H9 (cell line): ENCODE measurements around the gene UBE3C. TPM values are rescaled to one million over a fixed set of nuclear protein-coding genes. Genes with fewer than 3 reads are reported as not detected.

Experiments
- DNase-seq: peaks from one replicate; pipeline ENCODE4 v3.0.0-alpha.2; 2017
- H2AFZ ChIP-seq: one replicate; pipeline ENCODE4 v1.6.1; 2013; ENCODE audit warnings: mild to moderate bottlenecking, low read length, control low read depth, moderate library complexity
- H2AK5ac ChIP-seq: 2 replicates; pipeline ENCODE4 v1.6.1; 2013; ENCODE audit warnings: low read length, control low read depth, mixed read lengths; ENCODE audit not compliant: insufficient read length
- H2BK120ac ChIP-seq: one replicate; pipeline ENCODE4 v1.6.1; 2013; ENCODE audit warnings: low read depth, mild to moderate bottlenecking, low read length, control low read depth, inconsistent platforms; ENCODE audit not compliant: poor library complexity, severe bottlenecking
- H2BK12ac ChIP-seq: 2 replicates; pipeline ENCODE4 v1.6.1; 2013; ENCODE audit warnings: low read length, control low read depth, mixed read lengths, low read depth; ENCODE audit not compliant: insufficient read length
- H2BK15ac ChIP-seq: 2 replicates; pipeline ENCODE4 v1.6.1; 2013; ENCODE audit warnings: low read depth, low read length, control low read depth
- H2BK20ac ChIP-seq: one replicate; pipeline ENCODE4 v1.6.1; 2013; ENCODE audit warnings: low read depth, mild to moderate bottlenecking, low read length, control low read depth, inconsistent platforms; ENCODE audit not compliant: poor library complexity, severe bottlenecking
- H2BK5ac ChIP-seq: 2 replicates; pipeline ENCODE4 v1.6.1; 2013; ENCODE audit warnings: low read length, control low read depth, mixed read lengths; ENCODE audit not compliant: insufficient read length
- H3K14ac ChIP-seq: 2 replicates; pipeline ENCODE4 v1.6.1; 2013; ENCODE audit warnings: low read length, control low read depth; ENCODE audit not compliant: insufficient read depth
- H3K18ac ChIP-seq: 2 replicates; pipeline ENCODE4 v1.6.1; 2013; ENCODE audit warnings: low read depth, mild to moderate bottlenecking, mixed read lengths, low read length, control low read depth; ENCODE audit not compliant: insufficient read length
- H3K23ac ChIP-seq: 2 replicates; pipeline ENCODE4 v1.6.1; 2013; ENCODE audit warnings: low read length, control low read depth, mixed read lengths, low read depth; ENCODE audit not compliant: insufficient read length
- H3K23me2 ChIP-seq: 2 replicates; pipeline ENCODE4 v1.6.1; 2013; ENCODE audit warnings: low read depth, mild to moderate bottlenecking, mixed read lengths, low read length, control low read depth; ENCODE audit not compliant: insufficient read length, poor library complexity, severe bottlenecking
- H3K27ac ChIP-seq: 2 replicates; pipeline ENCODE4 v1.5.1; 2013; ENCODE audit warnings: low read length, control low read depth, mixed read lengths, low read depth; ENCODE audit not compliant: insufficient read length
- H3K27me3 ChIP-seq: 2 replicates; pipeline ENCODE4 v1.6.1; 2013; ENCODE audit warnings: low read length, control low read depth, inconsistent platforms; ENCODE audit not compliant: insufficient read depth
- H3K4ac ChIP-seq: 2 replicates; pipeline ENCODE4 v1.6.1; 2013; ENCODE audit warnings: low read depth, mild to moderate bottlenecking, control low read depth, inconsistent platforms, low read length, moderate library complexity
- H3K4me1 ChIP-seq: 2 replicates; pipeline ENCODE4 v1.6.1; 2013; ENCODE audit warnings: low read length, control low read depth, inconsistent platforms; ENCODE audit not compliant: insufficient read depth
- H3K4me2 ChIP-seq: 2 replicates; pipeline ENCODE4 v1.6.1; 2013; ENCODE audit warnings: low read length, control low read depth, mixed read lengths; ENCODE audit not compliant: insufficient read length, insufficient read depth
- H3K56ac ChIP-seq: 2 replicates; pipeline ENCODE4 v1.6.1; 2013; ENCODE audit warnings: low read depth, mild to moderate bottlenecking, mixed read lengths, low read length, control low read depth; ENCODE audit not compliant: insufficient read length
- H3K79me1 ChIP-seq: 2 replicates; pipeline ENCODE4 v1.6.1; 2013; ENCODE audit warnings: low read depth, mild to moderate bottlenecking, moderate library complexity, low read length, control low read depth, inconsistent platforms; ENCODE audit not compliant: insufficient read depth, poor library complexity, severe bottlenecking
- H3K79me2 ChIP-seq: 2 replicates; pipeline ENCODE4 v1.6.1; 2013; ENCODE audit warnings: low read length, control low read depth, inconsistent platforms; ENCODE audit not compliant: insufficient read depth
- H3K9ac ChIP-seq: 2 replicates; pipeline ENCODE4 v1.6.1; 2013; ENCODE audit warnings: low read length, control low read depth, mixed read lengths; ENCODE audit not compliant: insufficient read length; ENCODE audit errors: extremely low read depth
- H3K9me3 ChIP-seq: one replicate; pipeline ENCODE4 v1.6.1; 2013; ENCODE audit warnings: low read depth, low read length, inconsistent platforms; ENCODE audit not compliant: control insufficient read depth
- H3T11ph ChIP-seq: one replicate; pipeline ENCODE4 v1.6.1; 2013; ENCODE audit warnings: mild to moderate bottlenecking, low read length, control low read depth, inconsistent platforms
- H4K20me1 ChIP-seq: one replicate; pipeline ENCODE4 v1.6.1; 2013; ENCODE audit not compliant: control insufficient read depth, insufficient read length, insufficient read depth
- H4K5ac ChIP-seq: 2 replicates; pipeline ENCODE4 v1.6.1; 2013; ENCODE audit warnings: low read depth, mild to moderate bottlenecking, mixed read lengths, low read length, control low read depth; ENCODE audit not compliant: insufficient read length
- H4K8ac ChIP-seq: replicated peaks from 2 replicates; pipeline ENCODE4 v1.6.1; 2013; ENCODE audit warnings: low read length, control low read depth, mixed read lengths, low read depth; ENCODE audit not compliant: insufficient read length
- H4K91ac ChIP-seq: 2 replicates; pipeline ENCODE4 v1.6.1; 2013; ENCODE audit warnings: low read depth, mild to moderate bottlenecking, moderate library complexity, mixed read lengths, low read length, control low read depth; ENCODE audit not compliant: insufficient read length
- H3K27ac Mint-ChIP-seq, 3 experiments: 2 replicates in 2 of 3; 3 replicates in 1 of 3; pipeline ENCODE4 v1.8.0; 2020 to 2021; ENCODE audit warnings: mixed read lengths in 3 of 3, mild to moderate bottlenecking in 1 of 3, moderate library complexity in 1 of 3
- H3K27me3 Mint-ChIP-seq: 2 replicates; pipeline ENCODE4 v1.8.0; 2021; ENCODE audit warnings: low read depth, mild to moderate bottlenecking, moderate library complexity, mixed read lengths
- H3K36me3 Mint-ChIP-seq, 3 experiments: 2 replicates in 2 of 3; 3 replicates in 1 of 3; pipeline ENCODE4 v1.8.0; 2020 to 2021; ENCODE audit warnings: low read depth in 3 of 3, mixed read lengths in 3 of 3; ENCODE audit not compliant: insufficient read depth in 1 of 3
- H3K4me1 Mint-ChIP-seq, 2 experiments: 2 replicates each; pipeline ENCODE4 v1.8.0; 2020; ENCODE audit warnings: mixed read lengths in 2 of 2
- H3K4me3 Mint-ChIP-seq, 2 experiments: 2 replicates in 1 of 2; 3 replicates in 1 of 2; pipeline ENCODE4 v1.8.0; 2020 to 2021; ENCODE audit warnings: mild to moderate bottlenecking in 2 of 2, mixed read lengths in 2 of 2, moderate library complexity in 1 of 2
- H3K9me3 Mint-ChIP-seq, 2 experiments: 2 replicates in 1 of 2; 3 replicates in 1 of 2; pipeline ENCODE4 v1.8.0; 2020; ENCODE audit warnings: mild to moderate bottlenecking in 2 of 2, mixed read lengths in 2 of 2, moderate library complexity in 1 of 2
- WGBS: extraction: QIAGEN DNeasy Blood & Tissue Kit; methylation state at CpG from one replicate; pipeline ENCODE4 v1.1.7; 2013; ENCODE audit warnings: missing lambda C conversion rate, low lambda C conversion rate, mixed read lengths; ENCODE audit not compliant: insufficient read length; ENCODE audit errors: extremely low coverage; 5-methylcytosine and 5-hydroxymethylcytosine counted together
- total RNA-seq: library from RNA; stranded (reverse); gene quantifications from 2 replicates; pipeline ENCODE4 v1.2.1, GENCODE V29; 2021
- TF ChIP-seq, protein P1 (sequence below): fragments of 200-600 bp; sonication (generic); conservative IDR thresholded peaks from 3 replicates; pipeline ENCODE4 v1.8.0; 2021; ENCODE audit warnings: antibody characterized with exemption, mild to moderate bottlenecking

UBE3C gene
- total RNA-seq, 1 experiment from 2014 or later, result 63.3 TPM

DNA sequence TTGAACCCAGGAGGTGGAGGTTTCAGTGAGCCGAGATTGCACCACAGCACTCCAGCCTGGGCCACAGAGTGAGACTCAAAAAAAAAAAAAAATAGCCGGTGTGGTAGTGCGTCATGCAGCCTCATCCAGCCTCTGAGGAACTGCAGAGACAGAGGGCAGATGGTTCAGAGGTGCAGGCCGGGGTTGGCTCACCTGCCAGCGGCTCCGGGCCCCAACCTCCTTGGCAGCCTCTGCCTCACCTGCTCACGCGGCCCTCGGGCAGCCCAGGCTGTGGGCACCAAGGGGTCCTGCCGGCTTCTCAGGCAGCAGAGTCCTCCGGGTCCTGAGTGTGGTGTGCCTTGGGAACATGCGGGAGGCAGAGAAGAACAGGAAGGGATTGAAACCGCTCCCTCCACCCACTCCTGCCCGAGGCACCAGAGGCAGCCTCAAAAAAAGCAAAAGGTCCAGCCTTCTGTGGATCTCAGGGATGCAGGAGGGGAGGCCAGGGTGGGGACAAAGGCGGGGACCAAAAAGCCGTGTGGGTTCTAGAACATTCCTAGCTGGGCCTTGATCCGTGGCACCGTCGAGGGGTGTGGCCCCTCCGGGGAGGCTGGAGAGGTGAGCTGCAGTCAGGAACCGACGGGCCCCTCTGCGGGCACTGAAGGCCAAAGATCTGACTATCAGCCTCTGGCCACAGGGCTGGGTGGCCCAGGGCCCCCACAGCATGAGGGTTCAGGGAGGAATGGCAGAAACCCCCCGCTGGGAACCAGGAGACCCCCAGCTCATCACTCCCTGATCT is 142.7 kb downstream of the UBE3C start:
- WGBS, result no CpG with 5 or more reads among the region's 24 CpGs
- TF ChIP-seq, protein P1, sequence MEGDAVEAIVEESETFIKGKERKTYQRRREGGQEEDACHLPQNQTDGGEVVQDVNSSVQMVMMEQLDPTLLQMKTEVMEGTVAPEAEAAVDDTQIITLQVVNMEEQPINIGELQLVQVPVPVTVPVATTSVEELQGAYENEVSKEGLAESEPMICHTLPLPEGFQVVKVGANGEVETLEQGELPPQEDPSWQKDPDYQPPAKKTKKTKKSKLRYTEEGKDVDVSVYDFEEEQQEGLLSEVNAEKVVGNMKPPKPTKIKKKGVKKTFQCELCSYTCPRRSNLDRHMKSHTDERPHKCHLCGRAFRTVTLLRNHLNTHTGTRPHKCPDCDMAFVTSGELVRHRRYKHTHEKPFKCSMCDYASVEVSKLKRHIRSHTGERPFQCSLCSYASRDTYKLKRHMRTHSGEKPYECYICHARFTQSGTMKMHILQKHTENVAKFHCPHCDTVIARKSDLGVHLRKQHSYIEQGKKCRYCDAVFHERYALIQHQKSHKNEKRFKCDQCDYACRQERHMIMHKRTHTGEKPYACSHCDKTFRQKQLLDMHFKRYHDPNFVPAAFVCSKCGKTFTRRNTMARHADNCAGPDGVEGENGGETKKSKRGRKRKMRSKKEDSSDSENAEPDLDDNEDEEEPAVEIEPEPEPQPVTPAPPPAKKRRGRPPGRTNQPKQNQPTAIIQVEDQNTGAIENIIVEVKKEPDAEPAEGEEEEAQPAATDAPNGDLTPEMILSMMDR, result no peak
- no peak overlapping the region for H2BK12ac ChIP-seq
- no peaks in the 10 kb centered on the region for H3K79me2 ChIP-seq
- no peak overlapping the region for H3T11ph ChIP-seq
- H4K91ac ChIP-seq, result no peak overlapping the region
- no peak overlapping the region for H2BK15ac ChIP-seq
- peaks cover 11% of the 10 kb centered on the region for H3K9me3 ChIP-seq
- H3K14ac ChIP-seq, result no peak overlapping the region
- no peak overlapping the region for H2AK5ac ChIP-seq
- DNase-seq, result no peak
- no peak overlapping the region for H2BK120ac ChIP-seq
- H3K4me2 ChIP-seq, result no peak overlapping the region
- no peak overlapping the region for H3K18ac ChIP-seq
- no peak overlapping the region for H2AFZ ChIP-seq
- H3K9ac ChIP-seq, result no peak overlapping the region
- H3K27me3 Mint-ChIP-seq, result no peaks in the 10 kb centered on the region; the same call in 1 of the 2 replicates
- no peaks in the 10 kb centered on the region for H3K27me3 ChIP-seq
- no peak overlapping the region for H3K4me3 Mint-ChIP-seq
- no peaks in the 10 kb centered on the region for H3K4me1 ChIP-seq
- H4K20me1 ChIP-seq, result no peaks in the 10 kb centered on the region
- no peak overlapping the region for H4K8ac ChIP-seq
- H3K79me1 ChIP-seq, result no peaks in the 10 kb centered on the region
- H3K27ac ChIP-seq, result no peak overlapping the region
- H3K23ac ChIP-seq, result no peak overlapping the region
- no peak overlapping the region for H3K27ac Mint-ChIP-seq
- H3K9me3 Mint-ChIP-seq, result peaks cover 10 to 20% of the 10 kb centered on the region in 2 experiments; a peak in 4 of 5 replicates
- H2BK20ac ChIP-seq, result no peak overlapping the region
- no peak overlapping the region for H3K4ac ChIP-seq
- H4K5ac ChIP-seq, result no peak overlapping the region
- no peak overlapping the region for H2BK5ac ChIP-seq
- peaks cover 11 to 12% of the 10 kb centered on the region in 2 experiments for H3K4me1 Mint-ChIP-seq
- no peak overlapping the region for H3K56ac ChIP-seq
- no peaks in the 10 kb centered on the region for H3K23me2 ChIP-seq
- peaks cover 0 to 10% (median 5%) of the 10 kb centered on the region in 3 experiments; a peak in 4 of 7 replicates for H3K36me3 Mint-ChIP-seq
